ENCODE results near the gene TMEM272. TPM values are rescaled to one million over a fixed set of nuclear protein-coding genes. Genes with fewer than 3 reads are reported as not detected.

The TMEM272 gene
- total and polyA plus RNA-seq, 2 donors from 2014 or later: 0.19 to 0.28 TPM

- no peak for FAIRE-seq
- H3K4me1 ChIP-seq (ENCODE audit: control insufficient read depth in 2 of 3, insufficient read depth in 2 of 3, low read depth in 1 of 3, low read length in 3 of 3): no peaks in the 10 kb centered on the region
- H3K27me3 ChIP-seq (ENCODE audit: control insufficient read depth, insufficient read depth, low read length): no peaks in the 10 kb centered on the region
Measured at GRCh38 chr13:51858433-51859247, 13.7 kb upstream of the TMEM272 start.

DNA sequence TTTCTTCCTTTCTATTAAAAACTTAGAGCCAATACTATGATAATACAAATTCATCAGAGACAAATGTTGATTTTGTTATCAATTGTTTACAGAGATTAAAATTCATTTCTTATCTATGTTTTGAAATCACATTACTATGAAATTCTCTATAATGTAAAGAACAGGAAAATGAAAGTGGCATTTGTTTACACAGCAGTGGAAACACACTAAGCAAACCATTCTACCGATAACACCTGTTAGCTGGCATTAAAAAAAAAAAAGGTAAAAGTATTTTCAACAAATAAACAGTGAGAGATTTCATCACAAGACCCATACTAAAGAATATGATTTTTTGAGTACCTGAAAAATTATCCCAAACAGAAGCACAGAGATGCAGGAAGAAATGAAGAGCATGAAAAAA lies 12.0 kb upstream of the TMEM272 start:
- Histone ChIP-seq H3K4me3 (ENCODE audit: low read length in 3 of 3) (no peak overlapping the region), H3K4me1 (ENCODE audit: control insufficient read depth in 2 of 3, insufficient read depth in 2 of 3, low read depth in 1 of 3, low read length in 3 of 3) (no peaks in the 10 kb centered on the region), H3K9ac (ENCODE audit: low read length in 3 of 3) (no peak overlapping the region), H3K27me3 (ENCODE audit: control insufficient read depth, insufficient read depth, low read length) (no peaks in the 10 kb centered on the region), H3K36me3 (ENCODE audit: control insufficient read depth in 2 of 3, insufficient read depth in 3 of 3, low read length in 3 of 3) (no peaks in the 10 kb centered on the region), H3K9me3 (ENCODE audit: control insufficient read depth in 2 of 3, insufficient read depth in 1 of 3, low read length in 3 of 3) (no peaks in the 10 kb centered on the region), H3K27ac (ENCODE audit: low read depth in 2 of 2, low read length in 2 of 2) (no peak overlapping the region)
- FAIRE-seq: no peak
- no peak for TF ChIP-seq CTCF (IDR thresholded peaks at IDR 0.05; ENCODE audit: borderline replicate concordance, extremely low read depth, insufficient read depth)
- no peak for DNase-seq
- intact Hi-C loops (cut with DNase I): no loop called here

More at GRCh38 chr13:51858433-51859247, 13.7 kb upstream of the TMEM272 start:
- Histone ChIP-seq H3K27ac (ENCODE audit: low read depth in 2 of 2, low read length in 2 of 2) (no peak overlapping the region), H3K4me3 (ENCODE audit: low read length in 3 of 3) (no peak overlapping the region), H3K36me3 (ENCODE audit: control insufficient read depth in 2 of 3, insufficient read depth in 3 of 3, low read length in 3 of 3) (no peaks in the 10 kb centered on the region), H3K9ac (ENCODE audit: low read length in 3 of 3) (no peak overlapping the region), H3K9me3 (ENCODE audit: control insufficient read depth in 2 of 3, insufficient read depth in 1 of 3, low read length in 3 of 3) (no peaks in the 10 kb centered on the region)
- TF ChIP-seq CTCF (IDR thresholded peaks at IDR 0.05; ENCODE audit: borderline replicate concordance, extremely low read depth, insufficient read depth): no peak
- no peak for DNase-seq
- intact Hi-C loops (cut with DNase I): no loop called here

- H3K9ac ChIP-seq (ENCODE audit: low read length in 3 of 3): no peak overlapping the region
- H3K4me3 ChIP-seq (ENCODE audit: low read length in 3 of 3): no peak overlapping the region
- H3K27ac ChIP-seq (ENCODE audit: low read depth in 2 of 2, low read length in 2 of 2): no peak overlapping the region
- no peaks in the 10 kb centered on the region for H3K4me1 ChIP-seq (ENCODE audit: control insufficient read depth in 2 of 3, insufficient read depth in 2 of 3, low read depth in 1 of 3, low read length in 3 of 3)
- no peaks in the 10 kb centered on the region for H3K36me3 ChIP-seq (ENCODE audit: control insufficient read depth in 2 of 3, insufficient read depth in 3 of 3, low read length in 3 of 3)
- FAIRE-seq: no peak
- H3K9me3 ChIP-seq (ENCODE audit: control insufficient read depth in 2 of 3, insufficient read depth in 1 of 3, low read length in 3 of 3): no peaks in the 10 kb centered on the region
- no peaks in the 10 kb centered on the region for H3K27me3 ChIP-seq (ENCODE audit: control insufficient read depth, insufficient read depth, low read length)
- TF ChIP-seq CTCF (IDR thresholded peaks at IDR 0.05; ENCODE audit: borderline replicate concordance, extremely low read depth, insufficient read depth): no peak
- no peak for DNase-seq
- intact Hi-C loops (cut with DNase I): no loop called here
Measured at GRCh38 chr13:51856027-51856736, 11.2 kb upstream of the TMEM272 start.

All from kidney (tissue), 14 donors.